Adrenal gland (tissue), 19 donors: Measurements from ENCODE around the gene ORC6. TPM values are rescaled to one million over a fixed set of nuclear protein-coding genes. Genes with fewer than 3 reads are reported as not detected.
A peak's percentile ranks its signal among the peaks of the same experiment; 100 is the strongest.

Source experiments
- DNase-seq, 7 donors: peaks; one replicate each; pipeline ENCODE4 v3.0.0-alpha.2; 2019 to 2020
- H3K27ac ChIP-seq, 5 donors: fragments of 200-600 bp; sonication (generic) in 4 of 5; 1 replicate in 3 of 5; 2 replicates in 2 of 5; pipeline versions ENCODE4 v1.5.1 to v1.8.0; 2016 to 2020; ENCODE audit warnings: mild to moderate bottlenecking in 1 of 5
- H3K27me3 ChIP-seq: fragments of 200-600 bp; 2 replicates; pipeline ENCODE4 v1.8.0; 2021
- H3K36me3 ChIP-seq, 2 donors: fragments of 200-600 bp; replicated peaks in 1 of 2; 1 replicate in 1 of 2; 2 replicates in 1 of 2; pipeline versions ENCODE4 v1.5.1 to v1.8.0; 2018 to 2022
- H3K4me1 ChIP-seq, 2 donors: fragments of 200-600 bp; replicated peaks in 1 of 2; 1 replicate in 1 of 2; 2 replicates in 1 of 2; pipeline versions ENCODE4 v1.5.1 to v1.8.0; 2018 to 2021
- H3K4me3 ChIP-seq, 4 donors: fragments of 200-600 bp; sonication (generic) in 3 of 4; one replicate each; pipeline ENCODE4 v1.5.1; 2016 to 2018
- H3K9me3 ChIP-seq, 3 donors: fragments of 200-600 bp; sonication (generic) in 1 of 3; replicated peaks in 1 of 3; 1 replicate in 2 of 3; 2 replicates in 1 of 3; pipeline versions ENCODE4 v1.5.1 to v1.8.0; 2016 to 2021
- CTCF ChIP-seq, 6 experiments: fragments of 450-650 bp in 4 of 6; fragments of 200-600 bp in 2 of 6; sonication (generic) in 1 of 6; IDR thresholded peaks; 1 replicate in 5 of 6; 2 replicates in 1 of 6; pipeline versions ENCODE4 v1.5.1 to v1.8.0; 2016 to 2021; ENCODE audit warnings: antibody characterized with exemption in 6 of 6, mild to moderate bottlenecking in 2 of 6, moderate library complexity in 1 of 6
- POLR2A ChIP-seq, 2 donors: fragments of 450-650 bp; IDR thresholded peaks; one replicate each; pipeline ENCODE4 v1.6.1; 2017; ENCODE audit warnings: antibody characterized with exemption in 2 of 2, mild to moderate bottlenecking in 2 of 2, moderate library complexity in 1 of 2
- WGBS, 4 donors: extraction: QIAGEN DNeasy Blood & Tissue Kit in 2 of 4; methylation state at CpG; one replicate each; pipeline versions ENCODE4 v1.1.5 to v1.1.7; 2013 to 2017; 5-methylcytosine and 5-hydroxymethylcytosine counted together
- intact Hi-C, 2 donors: fragments of 100-400 bp; cut with DNase I; formaldehyde crosslinking; loops; one replicate each; pipeline versions ENCODE4 v1.14.1 to v1.15.0; 2022 to 2023
- long read RNA-seq, 10 donors: library from polyadenylated mRNA in 3 of 10; unstranded in 2 of 10; stranded (forward) in 1 of 10; transcript quantifications; one replicate each; pipeline ENCODE4 v2.0.0 and lab custom pipeline, GENCODE V29; 2021 to 2026
- polyA plus RNA-seq, 3 donors: library from polyadenylated mRNA; stranded (reverse); fragments of 200-250 nt in 2 of 3; fragments of 350-450 nt in 1 of 3; fragmentation: Illumina TruSeq in 1 of 3; extraction: RNeasy Lipid Tissue Mini Kit (QIAGEN cat#74804) in 1 of 3; gene quantifications; one replicate each; pipeline ENCODE4 v1.2.3, GENCODE V29; 2013 to 2014
- total RNA-seq, 9 donors: library from RNA; depleted of rRNA in 4 of 9; stranded (reverse); fragments of >200 nt in 4 of 9; fragments of 120-200 nt in 1 of 9; fragmentation: NEBNext Ultra II Directional in 1 of 9; extraction: Animal tissue kit (Norgen Biotek cat#: 25700) in 1 of 9; gene quantifications; one replicate each; pipeline versions ENCODE4 v1.1.0 to v1.2.4, GENCODE V29; 2013 to 2023
- donor health status: healthy with polysubstance abuse.
- donor health status: Bipolar disorder and iron deficiency.
- donor health status: DM: yes; HTN: yes; CAD: no.
- donor health status: DM: no; HTN: no; CAD: no.
- donor health status: DM: no; HTN: no; CAD: no.
- donor health status: DM: yes; HTN: yes; CAD: no.

ORC6 gene
- total RNA-seq (10 to 100 TPM in 2 of 9 donors, 1 to 10 TPM in 5, under 1 TPM in 1, not detected in 1; 0.55 to 16.1 (median 2.6) TPM), polyA plus RNA-seq (1 to 10 TPM; 1.4 to 2.9 (median 2.2) TPM)
- long read RNA-seq, donor 1, partial matches to known transcripts = 0 of 5 reads
- long read RNA-seq, donor 1, other reads (novel, unspliced or antisense) = 0 of 5 reads
- long read RNA-seq, donor 2, partial matches to known transcripts = 5 of 7 reads
- long read RNA-seq, donor 2, other reads (novel, unspliced or antisense) = 0 of 7 reads
- long read RNA-seq, donor 3, partial matches to known transcripts = 0 of 4 reads
- long read RNA-seq, donor 3, other reads (novel, unspliced or antisense) = 0 of 4 reads
- long read RNA-seq, donor 4 = 0 reads
- long read RNA-seq, donor 5, partial matches to known transcripts = 0 of 3 reads
- long read RNA-seq, donor 5, other reads (novel, unspliced or antisense) = 0 of 3 reads
- long read RNA-seq, donor 6, partial matches to known transcripts = 0 of 3 reads
- long read RNA-seq, donor 6, other reads (novel, unspliced or antisense) = 2 of 3 reads
- long read RNA-seq, donor 7 = 0 reads
- long read RNA-seq, donor 8, partial matches to known transcripts = 0 of 6 reads
- long read RNA-seq, donor 8, other reads (novel, unspliced or antisense) = 0 of 6 reads
- long read RNA-seq, donor 9, partial matches to known transcripts = 38 of 45 reads
- long read RNA-seq, donor 9, other reads (novel, unspliced or antisense) = 0 of 45 reads
- long read RNA-seq, donor 10, partial matches to known transcripts = 0 of 2 reads
- long read RNA-seq, donor 10, other reads (novel, unspliced or antisense) = 0 of 2 reads

- 0 to 1% (median 0%) methylated on average over 28 to 79 of the region's 79 CpGs for WGBS, 4 donors
- H3K36me3 ChIP-seq = no peaks in the 10 kb centered on the region
- H3K4me3 ChIP-seq = peak within 1 kb of the TSS; percentile 46 to 95 (median 85)
- H3K4me1 ChIP-seq = peaks cover 25 to 45% of the 10 kb centered on the region in 2 donors
- DNase-seq = peak; percentile 97 to 100 (median 99)
- intact Hi-C loops = no loop called here
- peak within 1 kb of the TSS; percentile 91 to 96 (median 95) for H3K27ac ChIP-seq
- no peaks in the 10 kb centered on the region for H3K9me3 ChIP-seq
- H3K27me3 ChIP-seq = no peaks in the 10 kb centered on the region
- peak in 4 of 6 experiments; percentile 31 to 36 (median 34) for TF ChIP-seq CTCF (IDR thresholded peaks at IDR 0.05)
- peak in 1 of 2 donors; percentile 63 for TF ChIP-seq POLR2A (IDR thresholded peaks at IDR 0.05)
Measured at GRCh38 chr16:46689365-46690280, at the start of gene ORC6. Gene ORC6 (plus strand): TSS chr16:46689659. CDS start chr16:46689706, 47 bp downstream.

GRCh38 chr16:46648656-46649055 lies 40.8 kb upstream of the ORC6 start:
- Histone ChIP-seq H3K36me3 (no peaks in the 10 kb centered on the region), H3K4me1 (no peaks in the 10 kb centered on the region), H3K27me3 (no peaks in the 10 kb centered on the region), H3K27ac (no peak overlapping the region), H3K9me3 (no peaks in the 10 kb centered on the region), H3K4me3 (no peak overlapping the region)
- intact Hi-C loops = no loop called here
- no peak for DNase-seq
- 78 to 87% (median 85%) methylated on average over 6 to 8 of the region's 8 CpGs for WGBS, 4 donors
- no peak for TF ChIP-seq CTCF (IDR thresholded peaks at IDR 0.05)
- TF ChIP-seq POLR2A (IDR thresholded peaks at IDR 0.05) = no peak

GRCh38 chr16:46649588-46650253 lies 39.7 kb upstream of the ORC6 start:
- Histone ChIP-seq H3K9me3 (no peaks in the 10 kb centered on the region), H3K36me3 (no peaks in the 10 kb centered on the region), H3K4me1 (no peaks in the 10 kb centered on the region), H3K27me3 (no peaks in the 10 kb centered on the region), H3K4me3 (no peak overlapping the region), H3K27ac (no peak overlapping the region)
- 87 to 92% (median 89%) methylated on average over 27 of the region's 27 CpGs for WGBS, 4 donors
- no peak for TF ChIP-seq CTCF (IDR thresholded peaks at IDR 0.05)
- TF ChIP-seq POLR2A (IDR thresholded peaks at IDR 0.05) = no peak
- intact Hi-C loops = no loop called here
- no peak for DNase-seq
